NCI-H187 (cell line): ENCODE measurements around the gene STARD10.

ENCODE experiments used
- DNase-seq, 2 experiments: peaks; one replicate each; lab custom pipeline; 2025; lab: John Stamatoyannopoulos, UW

The STARD10 gene

DNA sequence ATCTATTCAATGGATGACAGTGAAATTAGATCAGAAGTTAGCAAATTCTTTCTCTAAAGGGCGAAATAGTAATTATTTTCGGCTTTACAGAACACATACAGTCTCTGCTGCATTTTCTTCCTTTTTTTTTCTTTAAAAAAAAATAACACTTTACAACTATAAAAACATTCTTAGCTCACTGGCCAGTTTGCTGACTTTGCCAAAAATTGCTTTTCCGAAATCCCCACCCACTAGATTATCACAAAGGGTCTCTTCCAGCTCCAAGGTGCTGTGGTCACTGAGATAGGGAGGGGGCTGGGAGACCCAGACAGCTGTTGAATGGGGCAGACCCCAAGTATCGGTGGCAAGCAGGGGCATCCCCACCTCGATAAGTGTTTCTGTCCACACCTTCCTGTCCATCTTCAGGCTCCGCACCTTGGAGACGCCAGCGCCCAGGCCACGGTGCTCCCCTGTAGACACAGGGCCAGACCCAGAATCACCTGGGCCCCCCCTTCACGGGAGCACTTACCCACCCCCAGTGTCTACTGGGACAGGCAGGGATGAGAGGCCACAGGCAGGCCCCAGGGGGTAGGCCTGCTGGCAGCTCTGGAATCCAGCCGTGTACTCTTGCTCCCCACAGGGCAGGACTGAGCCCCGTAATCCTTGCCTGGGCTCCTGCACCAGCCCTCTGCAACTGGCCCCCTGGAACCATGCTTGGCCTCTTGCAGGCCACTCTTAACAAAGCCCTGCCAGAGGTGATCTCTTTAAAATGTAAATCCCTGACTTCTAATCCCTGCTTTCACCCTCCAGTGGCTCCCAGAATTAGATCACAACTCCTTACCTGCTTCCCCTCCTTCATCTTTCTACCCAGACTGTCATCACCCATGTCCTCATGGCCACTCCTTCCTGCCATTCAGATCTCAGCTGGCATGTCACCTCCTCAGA, 88.1 kb downstream of the STARD10 start:
- no peak for DNase-seq

DNA sequence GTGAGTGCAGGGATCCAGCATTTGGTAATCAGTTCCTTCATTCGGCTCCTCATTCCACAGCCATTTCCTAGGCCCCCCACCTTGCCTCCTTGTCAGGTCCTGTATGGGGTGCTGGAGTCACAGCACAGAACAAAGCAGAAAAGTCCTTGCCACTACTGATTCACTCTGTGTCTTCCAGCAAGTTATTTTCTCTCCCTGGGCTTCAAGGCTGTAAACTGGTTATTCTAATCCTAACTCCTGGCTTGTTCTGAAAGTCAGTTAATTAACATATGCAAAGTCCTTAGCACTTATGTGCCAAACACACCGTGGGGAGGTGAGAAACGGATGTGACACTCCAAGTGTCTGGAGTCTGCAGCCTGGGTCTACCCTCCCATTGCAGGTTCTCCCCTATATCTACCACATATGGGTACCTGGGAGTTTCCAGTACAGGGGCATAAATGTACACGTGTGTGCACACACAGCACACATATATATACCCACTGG, 89.0 kb downstream of the STARD10 start:
- no peak for DNase-seq
